Endothelial cell of umbilical vein (primary cell): ENCODE data around the gene CBX2. TPM values are rescaled to one million over a fixed set of nuclear protein-coding genes. Genes with fewer than 3 reads are reported as not detected.

Experiments used
- BruUV-seq: library from RNA; stranded (reverse); fragments of 400-500 nt; replicated peaks from 2 replicates; lab custom pipeline; 2021; lab: Mats Ljungman, UMichigan
- CTCF ChIA-PET: fragments of 300-600, 350-600 bp; sonication (Branson Sonifier 250); formaldehyde crosslinking; loops from one replicate; lab custom pipeline; 2021; ENCODE audit warnings: antibody characterized with exemption, inconsistent platforms; lab: Charles Lee
- POLR2A ChIA-PET: fragments of 300-600, 350-600 bp; sonication (Branson Sonifier 250); formaldehyde crosslinking; loops from one replicate; lab custom pipeline; 2021; ENCODE audit warnings: antibody characterized with exemption, inconsistent platforms; lab: Charles Lee
- DNase-seq: peaks from one replicate; pipeline ENCODE4 v3.0.0-alpha.2; 2011; ENCODE audit warnings: low read depth, low spot score
- FAIRE-seq: peaks from 2 replicates; lab custom pipeline; 2011; peaks lifted over from hg19 to GRCh38; lab: Jason Lieb, UNC
- H2AFZ ChIP-seq: 2 replicates; pipeline ENCODE4 v1.6.0; 2012; ENCODE audit warnings: low read depth, low read length, control low read depth, inconsistent platforms
- H3K27ac ChIP-seq: 2 replicates; pipeline ENCODE4 v1.5.1; 2011; ENCODE audit warnings: low read depth, mild to moderate bottlenecking, control low read depth, low read length, moderate library complexity; ENCODE audit not compliant: insufficient read depth
- H3K27me3 ChIP-seq, 2 experiments: 2 replicates each; pipeline versions ENCODE4 v1.6.0 to v1.6.1; 2011; ENCODE audit warnings: low read length in 2 of 2, mixed read lengths in 1 of 2; ENCODE audit not compliant: control insufficient read depth in 2 of 2, insufficient read depth in 2 of 2
- H3K36me3 ChIP-seq, 2 experiments: 2 replicates in 1 of 2; 3 replicates in 1 of 2; pipeline ENCODE4 v1.5.1; 2011; ENCODE audit warnings: low read length in 2 of 2, mild to moderate bottlenecking in 1 of 2, moderate library complexity in 1 of 2; ENCODE audit not compliant: control insufficient read depth in 2 of 2, insufficient read depth in 2 of 2; ENCODE audit errors: extremely low read depth in 1 of 2
- H3K4me1 ChIP-seq: 3 replicates; pipeline ENCODE4 v1.5.1; 2011; ENCODE audit warnings: mild to moderate bottlenecking, low read length; ENCODE audit not compliant: control insufficient read depth, insufficient read depth; ENCODE audit errors: extremely low read depth
- H3K4me2 ChIP-seq: 2 replicates; pipeline ENCODE4 v1.6.1; 2011; ENCODE audit warnings: low read length, control low read depth, mixed read lengths; ENCODE audit not compliant: insufficient read depth
- H3K4me3 ChIP-seq, 3 experiments: fragments of 200-600 bp in 1 of 3; sonication (generic), shearing (Covaris generic) in 1 of 3; replicated peaks in 1 of 3; 2 replicates each; pipeline ENCODE4 v1.5.1; 2011 to 2016; ENCODE audit warnings: control low read depth in 3 of 3, low read length in 3 of 3, mild to moderate bottlenecking in 2 of 3, inconsistent platforms in 1 of 3, low read depth in 1 of 3, moderate library complexity in 1 of 3; ENCODE audit not compliant: insufficient read depth in 1 of 3
- H3K79me2 ChIP-seq: 2 replicates; pipeline ENCODE4 v1.6.0; 2012; ENCODE audit warnings: low read length, inconsistent platforms; ENCODE audit not compliant: control insufficient read depth, insufficient read depth
- H3K9ac ChIP-seq: replicated peaks from 2 replicates; pipeline ENCODE3; 2011; ENCODE audit warnings: low read length, control low read depth; ENCODE audit not compliant: insufficient read depth; ENCODE audit errors: extremely low read depth
- H3K9me1 ChIP-seq: replicated peaks from 3 replicates; pipeline ENCODE4 v1.6.0; 2011; ENCODE audit warnings: mild to moderate bottlenecking, low read length; ENCODE audit not compliant: control insufficient read depth, insufficient read depth; ENCODE audit errors: extremely low read depth
- H3K9me3 ChIP-seq: replicated peaks from 2 replicates; pipeline ENCODE4 v1.5.1; 2012; ENCODE audit warnings: low read length, inconsistent platforms; ENCODE audit not compliant: control insufficient read depth, insufficient read depth
- H4K20me1 ChIP-seq: replicated peaks from 2 replicates; pipeline ENCODE3; 2011; ENCODE audit warnings: mild to moderate bottlenecking, low read length; ENCODE audit not compliant: control insufficient read depth, insufficient read depth; ENCODE audit errors: extremely low read depth
- CTCF ChIP-seq, 2 donors: IDR thresholded peaks; 1 replicate in 1 of 2; 2 replicates in 1 of 2; pipeline ENCODE4 v1.5.1; 2011; ENCODE audit warnings: low read length in 2 of 2, mild to moderate bottlenecking in 2 of 2, moderate library complexity in 2 of 2, control low read depth in 1 of 2, inconsistent platforms in 1 of 2, low read depth in 1 of 2; ENCODE audit not compliant: insufficient read depth in 1 of 2; ENCODE audit errors: extremely low read depth in 1 of 2
- GATA2 ChIP-seq: IDR thresholded peaks from 2 replicates; pipeline ENCODE4 v1.7.0; 2011; ENCODE audit warnings: low read depth, mild to moderate bottlenecking, moderate library complexity, mixed read lengths, low read length; ENCODE audit not compliant: insufficient read length, insufficient read depth
- dilution Hi-C: fragments of 300-500 bp; cut with MboI; formaldehyde crosslinking; loops from one replicate; pipeline ENCODE4 v1.15.0; 2019; ENCODE audit warnings: low sequenced_read_pairs; ENCODE audit not compliant: extremely low pct_ligation_motif_present
- intact Hi-C: fragments of 100-400 bp; cut with micrococcal nuclease; formaldehyde crosslinking; loops from one replicate; pipeline ENCODE4 v1.10.0; 2022
- polyA plus RNA-seq, 4 experiments: library from polyadenylated mRNA; depleted of rRNA in 3 of 4; stranded (reverse) in 3 of 4; unstranded in 1 of 4; fragments of >200 nt; gene quantifications; 2 replicates each; pipeline versions ENCODE4 v1.2.1 to v1.2.3, GENCODE V29; 2011 to 2012; ENCODE audit warnings: missing spikeins in 1 of 4
- total RNA-seq: library from RNA; stranded (reverse); gene quantifications from 2 replicates; pipeline ENCODE4 v1.2.3, GENCODE V29; 2021
- TF ChIP-seq, protein P1 (sequence below): IDR thresholded peaks from 2 replicates; pipeline ENCODE4 v1.6.1; 2011; ENCODE audit not compliant: insufficient read depth, insufficient read length

CBX2 gene
- total and polyA plus RNA-seq, 2 donors (not counting 3 experiments of a cell fraction or from before 2014, with no cell fraction given) = 10.5 to 20.0 TPM

GRCh38 chr17:79732804-79733691, 44.9 kb upstream of the CBX2 start:
- BruUV-seq = no TSS peak
- Histone ChIP-seq H3K9me3 (no peaks in the 10 kb centered on the region), H3K4me2 (peak overlapping the region; percentile 81), H3K27me3 (no peaks in the 10 kb centered on the region), H2AFZ (peak overlapping the region; percentile 91), H3K79me2 (no peaks in the 10 kb centered on the region), H3K27ac (no peak overlapping the region), H3K36me3 (no peaks in the 10 kb centered on the region), H3K9ac (peak overlapping the region; percentile 9), H4K20me1 (no peaks in the 10 kb centered on the region), H3K9me1 (no peaks in the 10 kb centered on the region), H3K4me1 (peaks cover 7% of the 10 kb centered on the region), H3K4me3 (no peak overlapping the region)
- TF ChIP-seq, protein P1, sequence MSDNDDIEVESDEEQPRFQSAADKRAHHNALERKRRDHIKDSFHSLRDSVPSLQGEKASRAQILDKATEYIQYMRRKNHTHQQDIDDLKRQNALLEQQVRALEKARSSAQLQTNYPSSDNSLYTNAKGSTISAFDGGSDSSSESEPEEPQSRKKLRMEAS = peak; percentile 38
- TF ChIP-seq GATA2 (no peak), CTCF (IDR thresholded peaks at IDR 0.05; ENCODE audit: extremely low read depth in 1 of 2, insufficient read depth in 1 of 2, low read depth in 1 of 2, low read length in 2 of 2) (no peak)
- intact Hi-C loops (no loop called here), dilution Hi-C loops (no loop called here)
- ChIA-PET CTCF (interaction anchor here (2.0 kb wide), 1 partner anchor 8 kb away, joined by 14 read pairs; no protein-coding TSS in a partner anchor), POLR2A (no interaction called here)
- peak; percentile 21 for DNase-seq
- FAIRE-seq = peak; percentile 69
